NCI-H1436 (cell line): ENCODE results near the gene NEK1.
"Not testable (repeated sequence)": the region's sequence is repeated elsewhere in the genome, so short reads cannot be mapped to it uniquely, and the experiment has no call there.

Source experiments
- DNase-seq: peaks from one replicate; lab custom pipeline; 2025; lab: John Stamatoyannopoulos, UW

The NEK1 gene

DNA sequence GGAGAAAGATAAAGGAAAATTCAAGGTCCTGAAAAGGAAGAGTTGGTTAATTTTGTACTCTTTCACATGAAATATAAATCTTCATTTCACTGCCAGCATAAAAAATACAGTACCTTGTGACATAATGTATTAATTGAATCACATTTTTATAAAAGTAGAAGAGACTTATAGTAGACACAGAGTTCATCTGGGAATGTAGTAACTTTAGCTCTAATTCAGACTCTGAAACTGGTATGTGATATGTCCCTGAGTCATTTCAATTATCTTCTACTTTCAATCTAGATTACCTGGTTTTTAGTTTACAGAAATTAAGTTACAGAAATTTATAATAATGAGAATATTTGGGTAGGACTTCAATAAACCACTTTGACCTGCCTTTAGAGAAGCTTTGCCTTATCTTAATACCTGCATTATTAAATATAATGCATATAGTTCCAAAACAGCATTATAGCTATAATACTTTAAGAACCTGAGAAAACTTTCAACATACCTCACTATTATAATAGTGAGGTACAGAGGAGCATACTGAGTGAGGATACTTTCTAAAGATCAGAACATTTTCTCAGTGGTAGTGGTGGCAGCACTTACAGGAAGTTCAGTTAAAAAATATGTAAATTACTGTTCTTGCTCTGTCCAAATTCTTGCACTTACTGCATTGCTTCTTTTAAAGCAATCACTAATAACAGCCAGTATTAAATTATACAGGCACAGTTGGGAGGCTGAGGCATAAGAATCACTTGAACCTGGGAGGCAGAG is 11.2 kb downstream of the NEK1 start:
- no peak for DNase-seq

DNA sequence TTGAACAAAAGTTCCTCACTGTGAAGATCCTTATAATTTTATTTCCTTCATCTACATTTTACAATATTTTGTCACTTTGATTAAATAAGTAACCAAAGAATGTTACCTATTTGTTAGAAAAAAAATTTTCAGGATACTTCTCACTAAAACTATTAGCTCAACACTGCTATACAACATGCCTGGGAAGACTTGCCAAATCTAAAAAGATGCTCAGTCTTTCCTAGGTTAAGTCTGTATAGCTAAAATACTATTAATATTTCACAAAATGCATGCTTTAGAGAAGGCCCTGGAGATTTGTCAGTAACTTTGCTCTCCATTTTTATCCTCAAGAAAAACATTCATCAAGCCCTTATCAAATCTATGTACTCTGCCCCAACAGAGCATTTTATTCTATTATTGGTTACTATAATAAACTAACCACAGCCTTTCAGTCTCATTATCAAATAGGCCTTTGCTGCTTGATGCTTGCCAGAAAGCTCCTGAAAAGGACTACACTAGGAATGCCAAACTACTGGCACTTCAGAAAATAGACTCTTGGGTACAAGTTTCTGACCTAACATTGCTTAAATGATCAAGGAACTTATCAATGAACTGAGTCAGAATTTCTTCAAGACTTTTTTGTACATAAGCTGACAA is 17.7 kb downstream of the NEK1 start:
- no peak for DNase-seq

DNA sequence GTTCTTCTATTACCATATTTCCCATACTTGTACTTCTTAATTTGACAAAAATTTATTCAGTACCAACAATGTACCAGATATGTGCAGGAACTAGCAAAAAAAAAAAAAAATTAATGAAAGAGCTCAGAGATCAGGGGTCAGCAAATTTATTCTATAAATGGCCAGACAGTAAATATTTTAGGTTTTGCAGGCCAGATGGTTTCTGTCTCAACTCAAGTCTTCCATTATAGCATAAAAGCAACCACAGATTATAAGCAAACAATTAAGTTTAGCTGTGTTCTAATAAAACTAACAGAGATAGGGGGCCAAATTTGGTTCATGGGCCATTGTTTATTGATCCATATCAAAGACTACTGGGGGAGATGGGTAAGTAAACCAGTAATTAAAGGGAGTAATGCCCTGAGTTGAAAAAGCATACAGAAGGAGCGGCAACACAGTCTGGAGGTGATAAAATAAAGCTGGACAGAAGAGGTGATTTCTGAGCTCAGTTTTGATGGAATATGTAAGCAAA is 19.3 kb downstream of the NEK1 start:
- DNase-seq = no peak

DNA sequence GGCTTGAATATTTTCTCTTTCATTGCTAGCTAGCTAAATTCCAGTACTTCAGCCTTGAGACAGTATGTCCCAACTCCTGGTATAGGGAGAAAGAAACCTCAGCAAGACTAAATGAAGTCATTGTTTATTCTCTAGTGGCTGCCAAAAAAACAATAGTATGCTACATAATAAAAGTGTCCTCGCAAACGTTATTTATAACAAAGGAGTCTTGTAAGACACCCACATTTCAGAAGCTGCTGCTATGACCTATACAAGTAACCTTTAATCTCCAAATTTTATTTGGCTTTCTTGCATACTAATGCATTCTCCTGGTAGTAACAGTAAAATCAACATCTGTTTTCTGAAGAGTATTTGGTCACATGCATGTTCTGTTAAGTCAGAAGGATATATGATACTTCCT is 28.8 kb downstream of the NEK1 start:
- DNase-seq = no peak

DNA sequence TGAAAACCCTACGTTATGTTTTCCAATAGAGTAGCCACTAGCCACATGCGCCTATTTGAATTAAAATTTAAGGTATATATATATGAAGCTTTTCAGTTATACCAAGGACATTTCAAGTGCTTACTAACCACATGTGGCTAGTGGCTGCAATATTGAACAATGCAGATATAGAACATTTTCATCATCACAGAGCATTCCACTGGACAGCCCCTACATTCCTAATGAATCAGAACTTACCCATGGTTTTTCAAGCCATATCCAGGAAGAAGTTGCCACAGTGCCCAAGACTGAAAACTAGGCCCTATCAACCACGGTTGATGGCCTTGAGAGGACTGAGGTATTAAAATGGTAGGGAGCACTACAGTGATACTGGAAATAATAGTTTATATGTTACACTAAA is 29.7 kb downstream of the NEK1 start:
- no peak for DNase-seq

DNA sequence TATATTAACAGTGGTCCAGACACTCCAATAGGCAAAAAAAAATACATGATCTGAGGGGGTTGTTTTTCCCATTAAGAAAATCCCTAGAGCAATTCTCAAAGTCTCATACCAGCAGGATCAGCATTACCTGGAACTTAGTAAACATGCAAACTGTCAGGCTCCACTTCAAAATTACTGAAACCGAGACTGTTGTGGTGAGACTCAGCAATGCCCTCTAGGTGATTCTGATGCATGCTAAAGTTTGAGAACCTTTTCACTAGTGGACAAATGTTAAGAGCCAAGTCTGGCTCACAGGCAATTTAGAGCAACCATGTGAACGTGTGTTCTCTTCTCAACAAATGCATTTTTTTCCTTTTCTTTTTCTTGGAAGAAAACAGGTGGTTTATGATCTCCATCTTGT is 30.2 kb downstream of the NEK1 start:
- DNase-seq = no peak

DNA sequence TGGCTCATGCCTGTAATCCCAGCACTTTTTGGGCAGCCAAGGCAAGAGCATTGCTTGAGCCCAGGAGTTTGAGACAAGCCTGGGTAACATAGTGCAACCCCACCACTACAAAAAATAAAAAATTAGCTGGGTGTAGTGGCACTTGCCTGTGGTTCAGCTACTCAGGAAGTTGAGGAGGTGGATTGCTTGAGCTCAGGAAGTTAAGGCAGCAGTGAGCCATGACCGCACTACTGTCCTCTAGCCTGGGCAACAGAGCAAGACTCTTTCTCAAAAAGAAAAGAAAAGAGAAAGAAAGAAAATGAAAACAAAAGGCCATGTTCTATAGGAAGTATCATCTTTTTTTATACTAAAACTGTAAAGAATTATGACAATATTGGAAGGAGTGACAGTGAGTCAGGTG is 38.5 kb downstream of the NEK1 start:
- DNase-seq = no peak

DNA sequence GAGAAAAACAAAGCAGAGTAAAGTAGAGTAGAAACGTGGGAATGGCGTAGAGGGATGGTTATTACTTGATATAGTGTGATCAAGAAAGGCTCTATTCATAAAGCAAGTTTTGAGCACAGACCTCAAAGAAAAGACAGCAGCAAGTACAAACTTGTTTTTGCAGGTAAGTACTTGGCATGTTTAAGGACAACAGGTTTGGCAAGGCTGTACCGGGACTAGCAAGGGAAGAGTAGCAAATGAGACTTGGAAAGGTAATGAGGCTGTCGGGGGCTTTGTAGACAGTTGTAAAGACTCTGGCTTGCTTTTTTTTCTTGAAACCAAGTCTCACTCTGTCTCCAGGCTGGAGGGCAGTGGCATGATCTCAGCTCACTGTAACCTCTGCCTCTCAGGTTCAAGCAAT is 40.9 kb downstream of the NEK1 start:
- no peak for DNase-seq

DNA sequence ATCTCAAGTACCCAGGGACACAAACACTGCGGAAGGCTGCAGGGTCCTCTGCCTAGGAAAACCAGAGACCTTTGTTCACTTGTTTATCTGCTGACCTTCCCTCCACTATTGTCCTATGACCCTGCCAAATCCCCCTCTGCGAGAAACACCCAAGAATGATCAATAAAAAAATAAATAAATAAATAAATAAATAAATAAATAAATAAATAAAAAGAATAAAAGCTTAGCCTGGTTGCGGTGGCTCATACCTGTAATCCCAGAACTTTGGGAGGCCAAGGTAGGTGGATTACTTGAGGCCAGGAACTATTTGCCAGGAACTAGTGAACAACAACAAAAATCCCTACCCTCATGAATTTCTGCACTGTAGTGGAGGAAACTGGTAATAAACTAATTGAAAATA is 41.4 kb downstream of the NEK1 start:
- not testable (repeated sequence) for DNase-seq

DNA sequence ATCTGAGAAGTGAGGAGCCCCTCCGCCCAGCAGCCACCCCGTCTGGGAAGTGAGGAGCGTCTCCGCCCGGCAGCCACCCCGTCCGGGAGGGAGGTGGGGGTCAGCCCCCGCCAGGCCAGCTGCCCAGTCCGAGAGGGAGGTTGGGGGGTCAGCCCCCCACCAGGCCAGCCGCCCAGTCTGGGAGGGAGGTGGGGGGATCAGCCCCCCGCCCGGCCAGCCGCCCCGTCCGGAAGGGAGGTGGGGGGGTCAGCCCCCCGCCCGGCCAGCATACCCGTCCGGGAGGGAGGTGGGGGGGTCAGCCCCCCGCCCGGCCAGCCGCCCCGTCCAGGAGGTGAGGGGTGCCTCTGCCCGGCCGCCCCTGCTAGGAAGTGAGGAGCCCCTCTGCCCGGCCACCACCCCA is 42.1 kb downstream of the NEK1 start:
- not testable (repeated sequence) for DNase-seq

DNA sequence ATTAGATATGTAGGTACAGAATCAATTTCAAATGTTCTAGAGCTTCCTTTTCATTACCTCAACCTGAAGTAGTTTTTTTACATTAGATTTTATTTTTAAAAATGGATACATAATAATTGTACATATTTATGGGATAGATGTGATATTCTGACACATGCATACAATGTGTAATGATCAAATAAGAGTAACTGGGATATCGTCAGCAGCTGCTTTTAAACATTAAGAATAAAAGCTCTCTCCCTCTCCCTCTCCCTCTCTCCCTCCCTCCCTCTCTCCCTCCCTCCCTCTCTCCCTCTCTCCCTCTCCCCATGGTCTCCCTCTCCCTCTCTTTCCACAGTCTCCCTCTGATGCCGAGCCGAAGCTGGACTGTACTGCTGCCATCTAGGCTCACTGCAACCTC is 43.2 kb downstream of the NEK1 start:
- DNase-seq = not testable (repeated sequence)

DNA sequence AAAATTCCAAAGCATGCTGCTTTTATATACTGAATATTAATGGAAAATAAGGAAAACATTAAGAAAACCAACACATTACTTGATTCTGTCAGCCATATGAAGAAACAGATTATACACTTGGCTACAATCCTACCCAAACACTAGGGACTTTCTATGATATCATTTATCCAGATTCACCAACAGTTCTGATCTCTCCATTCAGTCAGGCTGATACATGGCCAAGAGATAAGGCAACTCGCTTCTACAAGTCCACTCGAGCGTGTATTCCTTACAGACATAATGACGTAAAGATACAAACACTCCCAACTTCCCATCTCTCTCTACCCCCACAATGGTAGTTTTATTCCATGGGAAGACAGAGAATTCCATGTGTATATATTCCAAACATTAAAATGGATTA is 44.5 kb downstream of the NEK1 start:
- DNase-seq = no peak

DNA sequence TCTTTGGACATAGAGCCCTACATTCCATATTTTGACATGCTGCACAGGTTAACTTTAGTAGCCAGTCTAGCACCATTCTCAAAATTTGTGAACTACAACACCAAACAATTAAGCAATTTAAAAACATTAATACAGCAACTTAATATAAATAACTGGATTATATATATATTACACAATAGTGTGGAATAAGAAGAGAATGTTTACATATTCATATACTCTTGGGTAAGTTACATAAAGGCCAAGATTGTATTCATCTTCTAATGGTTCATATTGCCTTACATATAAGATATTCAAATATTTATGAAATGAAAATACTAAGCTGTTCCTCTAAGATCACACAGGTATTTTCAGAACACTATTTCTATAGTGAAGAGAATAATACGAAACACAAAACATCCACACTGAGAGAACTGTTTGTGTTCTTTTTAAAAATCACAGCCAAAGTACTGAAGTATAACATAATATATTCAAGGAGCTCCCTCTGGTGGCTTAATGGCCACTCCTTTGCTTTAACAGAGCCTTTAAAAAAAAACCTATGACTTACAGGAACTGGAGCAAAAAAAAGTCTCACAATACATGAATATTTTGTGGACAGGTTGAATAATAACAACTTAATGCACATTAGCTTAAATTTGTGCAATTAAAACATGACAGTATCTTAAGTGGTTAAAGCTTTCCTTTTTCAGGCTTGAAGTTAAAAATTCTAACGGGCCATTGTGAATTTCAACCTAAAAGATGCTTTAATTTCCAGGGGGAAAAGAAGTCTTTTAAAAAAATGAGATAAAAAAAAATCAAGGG is 46.2 kb downstream of the NEK1 start:
- peak; percentile 45 for DNase-seq

DNA sequence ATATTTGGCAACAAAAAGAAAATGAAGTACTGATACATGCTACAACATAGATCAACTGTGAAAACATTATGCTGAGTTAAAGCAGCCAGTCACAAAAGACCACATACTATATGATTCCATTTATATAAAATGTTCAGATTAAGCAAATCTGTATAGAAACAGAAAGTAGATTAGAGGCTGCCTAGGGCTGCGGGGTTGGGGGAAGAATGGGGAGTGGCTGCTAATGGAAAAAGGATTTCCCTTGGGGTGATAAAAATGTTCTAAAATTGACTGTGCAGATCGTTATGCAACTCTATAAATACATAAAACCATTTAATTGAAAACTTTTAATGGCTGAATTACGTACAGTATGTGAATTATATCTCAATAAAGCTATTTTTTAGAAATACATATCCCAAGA is 46.8 kb downstream of the NEK1 start:
- DNase-seq = no peak

DNA sequence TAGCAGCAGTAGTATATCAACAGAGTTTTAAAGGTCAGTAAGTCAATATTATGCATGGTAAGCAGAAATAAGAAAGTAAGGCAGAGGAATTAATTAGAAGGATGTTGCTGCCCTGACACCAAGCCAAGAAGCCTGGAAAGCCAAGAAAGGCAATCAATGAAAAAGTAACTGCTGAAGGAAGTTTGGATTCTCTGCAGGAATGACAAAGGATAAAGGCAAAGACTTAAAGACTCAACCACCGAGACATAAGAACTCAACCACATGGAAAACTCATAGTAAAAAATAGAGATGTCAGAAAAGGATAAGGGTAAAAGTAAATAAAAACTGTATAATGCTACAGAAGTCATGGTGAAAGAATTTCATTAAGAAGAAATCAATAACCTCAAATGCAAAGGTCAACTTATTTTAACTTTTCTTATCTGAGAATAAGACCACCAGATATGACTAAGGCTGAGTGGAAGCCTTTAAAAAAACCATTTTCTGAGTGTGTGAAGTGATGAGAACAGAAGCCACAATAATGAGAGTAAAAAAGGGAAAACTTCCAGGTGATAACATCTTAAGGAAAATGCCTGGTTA is 55.2 kb downstream of the NEK1 start:
- no peak for DNase-seq

DNA sequence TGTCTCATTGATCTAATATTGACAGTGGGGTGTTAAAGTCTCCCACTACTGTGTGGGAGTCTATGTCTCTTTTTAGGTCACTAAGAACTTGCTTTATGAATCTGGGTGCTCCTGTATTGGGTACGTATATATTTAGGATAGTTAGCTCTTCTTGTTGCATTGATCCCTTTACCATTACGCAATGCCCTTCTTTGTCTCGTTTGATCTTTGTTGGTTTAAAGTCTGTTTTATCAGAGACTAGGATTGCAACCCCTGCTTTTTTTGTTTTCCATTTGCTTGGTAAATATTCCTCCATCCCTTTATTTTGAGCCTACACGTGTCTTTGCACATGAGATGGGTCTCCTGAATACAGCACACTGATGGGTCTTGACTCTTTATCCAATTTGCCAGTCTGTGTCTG is 65.8 kb downstream of the NEK1 start:
- DNase-seq = not testable (repeated sequence)

DNA sequence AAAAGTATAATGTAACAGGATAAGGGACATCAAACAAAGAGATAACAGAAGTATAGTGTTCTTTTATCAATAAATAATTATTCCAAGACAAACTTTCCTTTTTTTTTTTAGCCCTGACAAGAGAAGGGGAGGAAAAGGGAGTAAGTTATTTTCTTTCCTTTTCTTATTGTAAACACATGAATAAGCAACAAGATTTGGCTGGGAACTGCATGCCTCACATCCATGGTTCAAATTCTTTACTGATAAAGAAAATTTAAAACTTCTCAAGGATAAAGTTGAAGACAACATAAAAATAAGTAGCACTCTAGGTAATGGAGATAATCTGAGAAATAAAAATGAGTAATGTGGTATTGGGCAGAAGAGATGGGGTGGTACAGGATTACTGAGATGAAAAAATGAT is 71.6 kb downstream of the NEK1 start:
- DNase-seq = no peak

DNA sequence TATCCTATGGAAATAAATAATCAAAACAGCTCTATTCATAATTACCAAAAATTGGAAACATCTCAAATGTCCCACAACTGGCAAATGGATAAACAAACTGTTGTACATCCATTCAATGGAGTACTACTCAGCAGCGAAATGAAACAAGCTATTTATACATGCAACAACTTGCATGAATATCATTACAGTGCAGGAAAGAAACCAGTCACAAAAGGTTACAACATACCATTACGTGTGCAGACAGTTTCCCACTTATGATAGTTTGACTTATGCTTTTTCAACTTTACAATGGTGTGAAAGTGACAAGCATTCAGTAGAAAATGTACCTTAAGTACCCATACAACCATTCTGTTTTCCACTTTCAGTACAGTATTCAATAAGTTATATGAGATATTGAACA is 82.3 kb downstream of the NEK1 start:
- DNase-seq = no peak

DNA sequence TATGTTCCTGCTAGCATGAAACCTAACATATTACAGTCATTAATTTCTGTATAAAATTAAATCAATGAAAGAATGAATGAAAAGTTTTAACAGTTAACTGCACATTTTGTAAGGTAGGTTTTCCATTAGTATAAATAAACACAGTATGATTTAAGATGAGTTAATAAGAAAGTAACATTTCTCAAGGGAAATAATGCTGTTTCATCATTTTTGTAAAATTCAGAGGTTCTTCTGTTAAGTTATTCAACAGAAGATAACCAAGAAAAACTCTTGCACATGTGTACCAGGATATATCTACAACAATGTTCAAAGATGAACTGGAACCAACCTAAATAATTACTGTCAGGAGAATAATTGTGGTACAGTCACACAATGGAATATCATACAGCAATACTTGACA is 88.6 kb downstream of the NEK1 start:
- DNase-seq = no peak

DNA sequence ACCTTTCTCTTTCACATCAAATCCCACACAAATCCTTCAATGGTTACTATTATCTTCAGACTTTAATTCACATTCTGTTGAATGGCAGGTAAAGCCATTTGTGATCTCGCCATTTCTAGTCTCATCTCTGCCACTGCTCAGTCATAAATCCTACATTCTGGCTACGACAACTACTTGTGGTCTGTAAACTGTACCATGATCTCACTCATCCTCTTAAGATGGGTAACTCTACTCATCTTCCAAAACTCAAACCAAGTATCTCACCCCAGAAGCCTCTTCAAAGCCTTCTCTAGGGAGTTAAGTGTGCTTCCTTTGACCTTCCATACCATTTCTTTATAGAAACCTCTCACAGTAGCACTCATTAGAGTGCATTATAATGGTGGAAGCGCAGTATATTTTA is 101.8 kb downstream of the NEK1 start:
- DNase-seq = no peak

DNA sequence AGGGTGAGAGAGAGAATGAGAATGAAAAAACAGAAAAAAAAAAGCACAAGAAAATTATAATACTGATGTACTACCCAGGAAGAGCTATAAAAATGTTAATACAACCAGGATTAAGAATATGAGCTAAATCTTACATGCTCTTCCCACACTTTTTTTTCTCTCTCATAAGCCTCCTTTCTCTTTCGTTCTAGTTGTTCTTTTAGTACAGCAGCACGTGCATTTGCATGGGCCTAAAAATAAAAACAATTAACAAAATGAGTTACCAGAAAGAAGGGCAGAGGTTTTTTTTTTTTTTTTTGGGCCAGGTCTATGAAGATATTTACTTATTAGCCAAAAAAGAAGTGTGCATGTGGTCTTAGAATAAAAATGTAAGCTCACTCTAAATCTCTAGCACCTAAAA is 105.5 kb downstream of the NEK1 start:
- no peak for DNase-seq

DNA sequence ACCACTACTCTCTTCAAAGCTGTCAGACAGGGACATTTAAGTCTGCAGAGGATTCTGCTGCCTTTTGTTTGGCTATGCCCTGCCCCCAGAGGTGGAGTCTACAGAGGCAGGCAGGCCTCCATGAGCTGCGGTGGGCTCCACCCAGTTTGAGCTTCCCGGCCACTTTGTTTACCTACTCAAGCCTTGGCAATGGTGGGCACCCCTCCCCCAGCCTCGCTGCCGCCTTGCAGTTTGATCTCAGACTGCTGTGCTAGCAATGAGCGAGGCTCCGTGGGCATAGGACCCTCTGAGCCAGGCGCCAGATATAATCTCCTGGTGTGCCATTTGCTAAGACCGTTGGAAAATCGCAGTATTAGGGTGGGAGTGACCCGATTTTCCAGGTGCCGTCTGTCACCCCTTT is 112.5 kb downstream of the NEK1 start:
- DNase-seq = not testable (repeated sequence)

DNA sequence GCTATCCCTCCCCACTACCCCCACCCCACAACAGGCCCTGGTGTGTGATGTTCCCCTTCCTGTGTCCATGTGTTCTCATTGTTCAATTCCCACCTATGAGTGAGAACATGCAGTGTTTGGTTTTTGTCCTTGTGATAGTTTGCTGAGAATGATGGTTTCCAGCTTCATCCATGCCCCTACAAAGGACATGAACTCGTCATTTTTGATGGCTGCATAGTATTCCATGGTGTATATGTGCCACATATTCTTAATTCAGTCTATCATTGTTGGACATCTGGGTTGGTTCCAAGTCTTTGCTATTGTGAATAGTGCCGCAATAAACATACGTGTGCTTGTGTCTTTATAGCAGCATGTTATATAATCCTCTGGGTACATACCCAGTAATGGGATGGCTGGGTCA is 118.1 kb downstream of the NEK1 start:
- DNase-seq = not testable (repeated sequence)
